SKM-1 treated with dmso at 0.1 percent for 144 hours (cell line): ENCODE results near the gene LIPT1.
"Not testable (repeated sequence)": the region's sequence is repeated elsewhere in the genome, so short reads cannot be mapped to it uniquely, and the experiment has no call there.

Experiments
- DNase-seq: peaks from one replicate; lab custom pipeline; 2025; ENCODE audit not compliant: unreplicated experiment; lab: John Stamatoyannopoulos, UW

LIPT1 gene

DNA sequence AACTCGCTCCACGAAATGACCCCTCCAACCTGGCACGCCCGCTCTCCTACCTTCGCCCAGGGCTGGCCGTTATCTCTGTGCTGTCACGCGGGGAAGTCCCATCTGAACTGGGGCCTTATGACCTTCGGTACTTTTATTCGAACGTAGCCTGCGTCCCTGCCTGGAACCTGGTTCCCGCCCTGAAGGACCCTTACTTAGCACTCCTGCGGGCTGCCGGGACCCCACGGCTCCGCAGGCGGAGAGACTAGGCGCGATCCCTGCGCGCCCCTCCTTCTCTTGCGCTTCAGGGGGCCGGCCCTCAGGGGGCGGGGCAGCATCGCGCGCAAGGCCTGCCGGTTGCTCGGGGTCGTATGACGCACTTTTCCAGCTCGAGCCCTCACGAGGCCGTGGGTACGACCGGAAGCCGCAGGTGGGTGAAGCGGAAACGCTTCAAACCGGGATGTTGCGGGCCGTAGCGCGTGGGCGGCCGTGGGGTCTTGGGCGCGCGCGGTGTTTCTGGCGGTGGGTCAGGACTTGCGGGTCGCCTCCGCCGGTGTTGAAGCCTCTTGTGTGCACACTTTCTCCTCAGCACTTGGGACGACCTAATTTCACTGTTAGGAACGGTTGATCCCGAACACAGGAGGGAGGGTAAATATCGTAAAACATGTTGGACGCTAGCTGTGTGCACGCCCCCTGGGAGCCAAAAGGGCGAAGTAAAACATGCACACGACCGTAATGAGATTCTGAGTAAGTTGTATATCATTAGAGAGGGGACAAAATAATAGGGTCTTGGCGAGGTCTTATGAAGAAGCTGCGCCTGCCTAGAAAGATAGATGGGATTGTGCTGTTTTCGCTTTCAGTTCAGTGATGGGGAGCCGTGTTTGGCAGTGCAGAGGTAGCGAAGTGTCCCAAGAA lies at the start of gene LIPT1, which contains the start of gene TSGA10:
TSS of gene LIPT1 (plus strand) at position 325 of the 894 bp plus-strand sequence. CDS start 6,991 bp downstream, outside the sequence.
TSS of gene TSGA10 (minus strand) at position 300 of the 894 bp plus-strand sequence. CDS start 45,503 bp downstream, outside the sequence.
- DNase-seq, result peak; percentile 65

GRCh38 chr2:99106913-99107312 lies 47.9 kb upstream of the LIPT1 start:
- DNase-seq, result no peak

GRCh38 chr2:99111236-99111635 lies 43.5 kb upstream of the LIPT1 start:
- DNase-seq, result no peak

DNA sequence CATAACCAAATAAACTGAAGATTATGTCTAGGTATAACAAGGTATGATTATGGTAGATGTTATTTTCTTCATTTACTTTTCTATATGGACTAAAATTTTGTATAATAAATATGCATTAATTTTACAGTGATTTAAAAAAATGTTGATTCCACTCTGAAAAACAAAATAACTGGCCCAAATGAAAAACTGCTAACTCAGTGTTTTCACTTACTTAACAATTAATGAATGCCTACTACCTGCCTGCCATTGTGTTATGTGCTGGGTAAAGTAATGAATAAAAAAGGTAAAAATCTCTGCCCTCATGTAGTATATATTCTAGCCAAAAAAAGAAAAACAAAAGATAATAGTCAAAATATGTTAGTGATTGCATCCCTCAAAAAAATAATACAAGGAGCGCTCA lies 42.8 kb upstream of the LIPT1 start:
- no peak for DNase-seq

- no peak for DNase-seq
Observed at GRCh38 chr2:99112617-99113016, 42.1 kb upstream of the LIPT1 start.

DNA sequence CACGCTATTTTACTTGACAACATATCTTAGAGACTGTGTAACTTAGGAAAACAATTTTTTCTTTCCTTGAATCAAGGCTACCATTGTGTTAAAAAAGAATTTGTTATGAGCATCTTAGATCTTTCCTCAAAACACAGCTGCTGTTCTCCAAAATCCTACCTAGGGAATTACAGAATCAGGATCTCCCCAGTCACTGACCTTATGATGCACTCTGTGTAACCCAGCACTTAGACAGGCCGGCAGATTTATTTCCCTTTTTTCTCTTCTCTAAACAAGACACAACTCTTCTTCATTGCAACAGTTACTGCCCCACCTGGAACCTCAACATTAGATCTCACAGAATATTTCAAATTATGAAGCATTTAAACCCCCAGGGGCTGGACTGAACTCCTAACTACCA lies 26.8 kb upstream of the LIPT1 start:
- peak; percentile 19 for DNase-seq

DNA sequence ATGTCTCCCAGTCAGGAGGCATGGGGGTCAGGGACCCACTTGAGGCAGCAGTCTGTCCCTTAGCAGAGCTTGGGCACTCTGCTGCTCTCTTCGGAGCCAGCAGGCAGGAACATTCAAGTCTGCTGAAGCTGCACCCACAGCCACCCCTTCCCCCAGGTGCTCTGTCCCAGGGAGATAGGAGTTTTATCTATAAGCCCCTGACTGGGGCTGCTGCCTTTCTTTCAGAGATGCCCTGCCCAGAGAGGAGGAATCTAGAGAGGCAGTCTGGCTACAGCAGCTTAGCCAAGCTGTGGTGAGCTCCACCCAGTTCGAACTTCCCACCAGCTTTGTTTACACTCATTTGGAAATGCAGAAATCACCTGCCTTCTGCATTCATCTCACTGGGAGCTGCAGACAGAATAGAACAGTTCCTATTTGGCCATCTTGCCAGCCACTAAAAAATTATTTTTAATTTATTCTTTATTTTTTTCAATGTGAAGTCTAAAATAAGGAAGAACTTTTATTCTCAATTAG lies 19.7 kb upstream of the LIPT1 start:
- DNase-seq, result not testable (repeated sequence)

DNA sequence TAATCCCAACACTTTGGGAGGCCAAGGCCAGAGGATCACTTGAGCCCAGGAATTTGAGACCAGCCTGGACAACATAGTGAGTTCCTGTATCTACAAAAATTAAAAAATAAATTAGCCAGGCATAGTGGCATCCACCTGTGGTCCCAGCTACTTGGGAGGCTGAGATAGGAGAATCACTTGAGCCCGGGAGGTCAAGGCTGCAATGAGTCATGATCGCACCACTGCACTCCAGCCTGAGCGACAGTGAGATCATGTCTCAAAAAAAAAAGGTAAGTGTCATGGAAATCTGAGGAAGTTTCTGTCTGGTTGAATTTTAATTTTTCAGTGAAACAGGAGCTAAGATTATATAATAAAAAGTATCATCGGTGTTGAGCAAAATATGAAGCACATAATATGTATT lies 15.8 kb upstream of the LIPT1 start:
- no peak for DNase-seq

GRCh38 chr2:99140056-99140859 lies 14.5 kb upstream of the LIPT1 start:
- DNase-seq, result no peak

- DNase-seq, result peak; percentile 68
Observed at GRCh38 chr2:99140860-99141109, 14.0 kb upstream of the LIPT1 start.

DNA sequence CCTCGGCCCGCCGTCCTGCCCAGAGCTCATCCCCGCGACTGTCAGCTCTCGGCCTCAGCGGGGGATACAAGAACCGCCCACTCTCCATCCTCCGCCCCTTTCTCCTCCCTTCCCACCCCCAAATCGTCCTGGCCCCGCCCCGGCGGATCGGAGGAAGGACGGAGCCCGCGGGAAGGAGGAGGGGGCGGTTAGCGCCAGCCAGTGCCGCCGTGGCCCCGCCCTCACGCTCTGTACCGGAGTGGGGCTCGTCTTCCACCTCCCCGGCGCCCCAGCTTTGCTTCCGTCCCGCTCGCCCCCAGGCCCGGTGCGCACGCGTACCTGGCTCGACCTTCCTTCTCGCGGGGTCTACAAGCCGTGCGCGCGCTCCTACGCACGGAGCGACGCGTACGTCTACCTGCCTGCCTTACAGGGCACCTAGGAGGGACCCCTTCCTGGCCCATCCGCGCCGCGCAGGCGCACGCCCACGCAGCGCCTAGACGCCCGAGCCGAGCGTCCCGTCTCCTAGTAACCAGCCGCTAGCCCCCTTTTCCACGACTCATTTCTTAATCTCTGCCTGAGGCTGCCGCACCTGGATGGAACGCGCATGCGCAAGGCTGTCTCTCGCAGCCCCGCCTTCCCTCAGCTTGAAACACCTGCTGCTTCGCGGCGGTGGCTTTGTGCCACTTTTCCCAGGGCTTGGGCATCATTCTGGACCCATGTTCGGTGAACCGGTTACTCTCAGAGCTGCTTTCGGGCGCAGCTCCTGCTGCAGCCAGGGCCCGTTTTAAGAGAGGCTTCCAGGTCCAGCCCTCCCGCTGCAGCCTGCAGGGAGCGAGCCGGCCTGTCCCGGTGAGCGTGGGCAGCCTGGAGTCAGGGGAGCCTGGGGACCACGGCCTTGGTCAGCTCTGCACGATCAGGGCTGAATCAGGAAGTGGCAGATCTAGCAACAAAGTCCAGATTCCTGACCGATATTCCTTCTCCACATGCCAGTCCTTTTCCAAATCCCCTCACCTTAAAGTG lies 13.4 kb upstream of the LIPT1 start, which contains the start of gene C2orf15:
TSS of gene C2orf15 (plus strand) at position 598 of the 999 bp plus-strand sequence. CDS start 8,852 bp downstream, outside the sequence.
- DNase-seq, result peak; percentile 93

DNA sequence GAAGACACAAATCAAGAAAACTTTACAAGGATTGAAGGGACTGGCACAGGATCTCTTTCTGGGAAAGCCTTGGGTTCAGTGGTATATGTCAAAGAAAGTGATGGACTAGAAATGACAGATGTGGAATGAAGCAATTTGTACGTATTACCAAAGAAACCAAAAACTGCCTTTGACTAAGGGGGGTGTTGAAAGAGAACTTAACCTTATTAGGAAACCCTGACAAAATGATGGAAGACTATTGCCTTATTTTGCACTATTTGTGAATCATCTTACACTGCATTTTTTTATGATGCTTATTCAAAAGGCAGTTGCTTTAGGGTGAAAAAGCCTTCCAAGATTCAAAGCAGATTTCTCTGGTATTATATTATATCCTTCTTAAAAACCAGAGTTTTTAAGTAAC lies 4.1 kb upstream of the LIPT1 start:
- peak; percentile 27 for DNase-seq

DNA sequence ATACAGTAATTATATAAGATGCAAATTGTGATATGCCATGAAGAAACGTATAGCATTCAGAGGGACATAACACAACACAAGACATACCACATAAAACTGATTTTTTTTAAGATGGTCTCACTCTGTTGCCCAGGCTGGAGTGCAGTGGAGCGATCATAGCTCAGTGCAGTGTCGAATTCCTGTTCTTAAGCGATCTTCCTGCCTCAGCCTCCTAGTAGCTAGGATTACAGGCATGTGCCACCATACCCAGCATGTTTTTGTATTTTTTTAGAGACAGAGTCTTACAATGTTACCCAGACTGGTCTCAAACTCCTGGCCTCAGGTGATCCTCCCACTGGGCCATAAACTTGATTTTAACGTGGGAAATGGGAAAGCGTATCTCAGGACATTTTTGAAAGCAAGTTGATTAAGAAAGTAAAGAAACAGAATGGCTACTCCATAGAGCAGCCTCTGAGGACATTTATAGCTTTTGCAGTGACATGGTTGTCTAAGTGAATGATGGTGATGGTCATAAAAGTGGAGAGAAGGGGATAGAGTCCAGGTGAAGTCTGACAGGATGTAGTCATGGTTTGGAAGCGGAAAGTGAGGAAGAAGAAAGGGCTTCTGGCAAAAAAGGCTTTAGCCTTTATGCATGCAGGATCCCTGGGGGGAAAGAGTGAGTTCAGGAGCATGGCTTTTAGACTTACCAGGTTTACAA lies 2.4 kb upstream of the LIPT1 start:
- no peak for DNase-seq

- no peak for DNase-seq
Observed at GRCh38 chr2:99153921-99154604, 704 bp upstream of the LIPT1 start.

GRCh38 chr2:99156891-99157290 lies 2.1 kb downstream of the LIPT1 start:
- DNase-seq, result no peak

DNA sequence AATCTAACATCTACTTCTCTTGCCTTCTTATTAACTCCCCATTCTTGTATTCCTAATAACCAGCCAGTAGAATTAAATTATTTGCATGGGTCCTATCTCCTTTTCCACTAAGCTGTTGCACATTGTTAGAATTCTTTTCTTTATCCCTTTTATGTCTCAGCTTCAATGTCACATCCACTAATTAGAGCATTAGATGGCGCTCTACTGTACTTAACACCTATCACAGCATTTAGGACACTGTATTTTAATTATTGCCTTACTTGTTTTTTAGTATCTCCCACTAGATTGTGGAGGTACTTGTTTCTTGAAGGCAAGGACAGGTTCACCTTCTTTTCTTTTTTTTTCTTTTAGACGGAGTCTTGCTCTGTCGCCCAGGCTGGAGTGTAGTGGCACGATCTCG lies 3.8 kb downstream of the LIPT1 start:
- DNase-seq, result no peak

- DNase-seq, result no peak
Observed at GRCh38 chr2:99159594-99159993, 4.8 kb downstream of the LIPT1 start.

GRCh38 chr2:99166218-99166617 lies 11.5 kb downstream of the LIPT1 start:
- no peak for DNase-seq

DNA sequence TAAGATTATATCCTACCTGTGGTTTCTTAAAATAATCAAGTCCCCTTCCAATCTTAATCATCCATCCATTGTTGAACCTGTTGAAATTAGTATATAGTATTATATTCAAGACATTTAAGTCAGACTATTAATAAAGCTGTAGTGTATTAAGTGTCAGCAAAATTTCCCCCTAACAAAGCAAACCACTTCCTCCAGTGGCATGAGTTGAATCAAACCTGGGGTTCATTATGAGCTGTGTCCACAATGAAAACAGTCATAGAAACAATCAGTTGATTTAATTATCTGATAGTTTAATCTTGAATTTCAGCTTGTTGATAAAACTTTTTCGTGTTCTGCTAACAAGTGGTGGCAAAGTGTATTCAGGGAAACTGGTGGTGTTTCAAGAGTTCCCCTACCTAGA lies 14.8 kb downstream of the LIPT1 start:
- DNase-seq, result no peak
